Natural killer cell (primary cell): ENCODE results near the gene FAR2. TPM values are rescaled to one million over a fixed set of nuclear protein-coding genes. Genes with fewer than 3 reads are reported as not detected.

Experiments used
- ATAC-seq, 3 donors: fragments of 150-1000 bp in 2 of 3; fragments of 200-7000 bp in 1 of 3; cut with Tn5 transposase; 1 replicate in 1 of 3; 2 replicates in 2 of 3; pipeline ENCODE4 v1.10.0; 2021; ENCODE audit warnings: mild to moderate bottlenecking in 2 of 3, moderate library complexity in 2 of 3
- DNase-seq, 2 donors: peaks; one replicate each; pipeline versions ENCODE4 v3.0.0 to v3.0.0-alpha.2; 2013 to 2021; ENCODE audit warnings: mixed read lengths in 1 of 2
- H3K27ac ChIP-seq: one replicate; pipeline ENCODE4 v1.5.1; 2013; ENCODE audit warnings: mild to moderate bottlenecking, low read length
- H3K27me3 ChIP-seq: one replicate; pipeline ENCODE4 v1.6.1; 2013; ENCODE audit warnings: low read length; ENCODE audit not compliant: control insufficient read depth, insufficient read depth
- H3K36me3 ChIP-seq: one replicate; pipeline ENCODE4 v1.6.1; 2013; ENCODE audit warnings: low read length; ENCODE audit not compliant: control insufficient read depth, insufficient read depth
- H3K4me1 ChIP-seq: one replicate; pipeline ENCODE4 v1.6.1; 2013; ENCODE audit warnings: low read length; ENCODE audit not compliant: control insufficient read depth, insufficient read depth
- H3K4me3 ChIP-seq: one replicate; pipeline ENCODE4 v1.5.1; 2013; ENCODE audit warnings: low read length
- H3K9me3 ChIP-seq: one replicate; pipeline ENCODE4 v1.6.1; 2013; ENCODE audit warnings: low read length; ENCODE audit not compliant: control insufficient read depth, insufficient read depth
- H3K27ac Mint-ChIP-seq, 2 donors: one replicate each; pipeline ENCODE4 v1.8.0; 2022; ENCODE audit warnings: mild to moderate bottlenecking in 2 of 2, mixed read lengths in 2 of 2, moderate library complexity in 1 of 2
- H3K27me3 Mint-ChIP-seq, 2 donors: one replicate each; pipeline ENCODE4 v1.8.0; 2022; ENCODE audit warnings: low read depth in 2 of 2, mixed read lengths in 2 of 2
- H3K36me3 Mint-ChIP-seq: one replicate; pipeline ENCODE4 v1.8.0; 2022; ENCODE audit warnings: mixed read lengths
- H3K4me1 Mint-ChIP-seq, 2 donors: one replicate each; pipeline ENCODE4 v1.8.0; 2022; ENCODE audit warnings: mixed read lengths in 2 of 2
- H3K4me3 Mint-ChIP-seq: one replicate; pipeline ENCODE4 v1.8.0; 2022; ENCODE audit warnings: mild to moderate bottlenecking, moderate library complexity, mixed read lengths
- H3K9me3 Mint-ChIP-seq, 2 donors: one replicate each; pipeline ENCODE4 v1.8.0; 2022; ENCODE audit warnings: mixed read lengths in 2 of 2
- WGBS: methylation state at CpG from one replicate; pipeline ENCODE4 v1.1.7; 2013; ENCODE audit warnings: missing lambda C conversion rate; ENCODE audit not compliant: insufficient coverage; 5-methylcytosine and 5-hydroxymethylcytosine counted together
- intact Hi-C: fragments of 100-400 bp; cut with micrococcal nuclease; formaldehyde crosslinking; loops from one replicate; pipeline ENCODE4 v1.14.2; 2022
- total RNA-seq, 4 donors: library from RNA; stranded (reverse); fragments of 120-200 nt in 1 of 4; gene quantifications; one replicate each; pipeline versions ENCODE4 v1.2.3 to v1.2.4, GENCODE V29; 2013 to 2022
- TF ChIP-seq, protein P1 (sequence below): fragments of 200-600 bp; IDR thresholded peaks from one replicate; pipeline ENCODE4 v1.8.0; 2022; ENCODE audit warnings: antibody characterized with exemption

FAR2 gene
- total RNA-seq, 3 donors from 2014 or later (not counting 1 experiment from before 2014, with no cell fraction given) = 1.5 to 3.5 (median 1.7) TPM

GRCh38 chr12:29309320-29309902, 160.3 kb downstream of the FAR2 start:
- DNase-seq (peak in 1 of 2 donors; percentile 32), ATAC-seq (no peak)
- Histone ChIP-seq H3K27me3 (no peaks in the 10 kb centered on the region), H3K27ac (no peak overlapping the region), H3K4me3 (no peak overlapping the region), H3K9me3 (no peaks in the 10 kb centered on the region), H3K4me1 (no peaks in the 10 kb centered on the region), H3K36me3 (no peaks in the 10 kb centered on the region)
- Mint-ChIP-seq H3K27ac (no peak overlapping the region), H3K9me3 (no peaks in the 10 kb centered on the region), H3K27me3 (no peaks in the 10 kb centered on the region), H3K4me1 (no peaks in the 10 kb centered on the region), H3K4me3 (no peak overlapping the region), H3K36me3 (no peaks in the 10 kb centered on the region)
- 88% methylated on average over 3 of the region's 4 CpGs for WGBS
- TF ChIP-seq, protein P1, sequence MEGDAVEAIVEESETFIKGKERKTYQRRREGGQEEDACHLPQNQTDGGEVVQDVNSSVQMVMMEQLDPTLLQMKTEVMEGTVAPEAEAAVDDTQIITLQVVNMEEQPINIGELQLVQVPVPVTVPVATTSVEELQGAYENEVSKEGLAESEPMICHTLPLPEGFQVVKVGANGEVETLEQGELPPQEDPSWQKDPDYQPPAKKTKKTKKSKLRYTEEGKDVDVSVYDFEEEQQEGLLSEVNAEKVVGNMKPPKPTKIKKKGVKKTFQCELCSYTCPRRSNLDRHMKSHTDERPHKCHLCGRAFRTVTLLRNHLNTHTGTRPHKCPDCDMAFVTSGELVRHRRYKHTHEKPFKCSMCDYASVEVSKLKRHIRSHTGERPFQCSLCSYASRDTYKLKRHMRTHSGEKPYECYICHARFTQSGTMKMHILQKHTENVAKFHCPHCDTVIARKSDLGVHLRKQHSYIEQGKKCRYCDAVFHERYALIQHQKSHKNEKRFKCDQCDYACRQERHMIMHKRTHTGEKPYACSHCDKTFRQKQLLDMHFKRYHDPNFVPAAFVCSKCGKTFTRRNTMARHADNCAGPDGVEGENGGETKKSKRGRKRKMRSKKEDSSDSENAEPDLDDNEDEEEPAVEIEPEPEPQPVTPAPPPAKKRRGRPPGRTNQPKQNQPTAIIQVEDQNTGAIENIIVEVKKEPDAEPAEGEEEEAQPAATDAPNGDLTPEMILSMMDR = no peak
- intact Hi-C loops = no loop called here

DNA sequence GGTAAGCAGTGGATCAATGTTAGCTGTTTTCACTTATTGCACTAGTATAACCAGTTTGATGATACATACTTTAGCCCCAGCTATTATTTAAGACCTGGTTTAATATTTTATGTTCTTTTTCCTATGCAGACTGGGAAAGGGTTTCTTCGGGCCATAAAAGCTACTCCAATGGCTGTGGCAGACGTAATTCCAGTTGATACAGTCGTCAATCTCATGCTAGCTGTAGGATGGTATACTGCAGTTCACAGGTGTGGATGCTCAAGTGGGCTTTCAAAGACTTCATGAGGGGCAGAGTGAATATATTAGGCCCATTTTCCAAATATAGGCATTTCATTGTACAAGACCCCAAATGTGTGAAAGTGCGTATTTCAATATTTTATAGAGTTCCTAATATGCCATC, 161.8 kb downstream of the FAR2 start:
- Mint-ChIP-seq H3K36me3 (no peaks in the 10 kb centered on the region), H3K27ac (no peak overlapping the region), H3K27me3 (no peaks in the 10 kb centered on the region), H3K4me1 (no peaks in the 10 kb centered on the region), H3K9me3 (no peaks in the 10 kb centered on the region), H3K4me3 (no peak overlapping the region)
- Histone ChIP-seq H3K9me3 (no peaks in the 10 kb centered on the region), H3K36me3 (no peaks in the 10 kb centered on the region), H3K4me3 (no peak overlapping the region), H3K4me1 (no peaks in the 10 kb centered on the region), H3K27ac (no peak overlapping the region), H3K27me3 (no peaks in the 10 kb centered on the region)
- DNase-seq = no peak
- TF ChIP-seq, protein P1 = no peak
- 97% methylated on average over 3 of the region's 4 CpGs for WGBS
- ATAC-seq = no peak
- intact Hi-C loops = no loop called here

- WGBS = 72% methylated on average over 2 of the region's 2 CpGs
- intact Hi-C loops = no loop called here
- Histone ChIP-seq H3K36me3 (no peaks in the 10 kb centered on the region), H3K27ac (no peak overlapping the region), H3K4me1 (no peaks in the 10 kb centered on the region), H3K9me3 (no peaks in the 10 kb centered on the region), H3K4me3 (no peak overlapping the region), H3K27me3 (no peaks in the 10 kb centered on the region)
- peaks cover 11 to 14% of the 10 kb centered on the region in 2 donors for H3K4me1 Mint-ChIP-seq
- H3K27ac Mint-ChIP-seq = no peak overlapping the region
- H3K27me3 Mint-ChIP-seq = no peaks in the 10 kb centered on the region
- no peak overlapping the region for H3K4me3 Mint-ChIP-seq
- no peaks in the 10 kb centered on the region for H3K9me3 Mint-ChIP-seq
- TF ChIP-seq, protein P1 = no peak
- ATAC-seq (no peak), DNase-seq (no peak)
- no peaks in the 10 kb centered on the region for H3K36me3 Mint-ChIP-seq
Observed at GRCh38 chr12:29314416-29314815, 165.3 kb downstream of the FAR2 start.

GRCh38 chr12:29316752-29317151, 167.7 kb downstream of the FAR2 start:
- TF ChIP-seq, protein P1 = no peak
- WGBS = 64% methylated on average over 4 of the region's 4 CpGs
- Mint-ChIP-seq H3K27ac (peak overlapping the region in 1 of 2 donors; percentile 41), H3K4me3 (no peak overlapping the region), H3K27me3 (no peaks in the 10 kb centered on the region), H3K4me1 (peaks cover 11 to 14% of the 10 kb centered on the region in 2 donors), H3K9me3 (no peaks in the 10 kb centered on the region), H3K36me3 (no peaks in the 10 kb centered on the region)
- ATAC-seq (no peak), DNase-seq (no peak)
- no peaks in the 10 kb centered on the region for H3K4me1 ChIP-seq
- intact Hi-C loops = loop anchor here (1.0 kb wide), 2 partner anchors 228 to 243 kb away; no protein-coding TSS in a partner anchor
- H3K36me3 ChIP-seq = peaks cover under 1% of the 10 kb centered on the region
- H3K4me3 ChIP-seq = no peak overlapping the region
- H3K27ac ChIP-seq = no peak overlapping the region
- H3K27me3 ChIP-seq = no peaks in the 10 kb centered on the region
- H3K9me3 ChIP-seq = no peaks in the 10 kb centered on the region
